GF-D8 (cell line): ENCODE results near the gene CNIH2.
A peak's percentile ranks its signal among the peaks of the same experiment; 100 is the strongest.
"Not testable (repeated sequence)": the region's sequence is repeated elsewhere in the genome, so short reads cannot be mapped to it uniquely, and the experiment has no call there.

Source experiments
- DNase-seq: peaks from one replicate; lab custom pipeline; 2025; lab: John Stamatoyannopoulos, UW

CNIH2 gene

GRCh38 chr11:66277064-66277463 lies 911 bp upstream of the CNIH2 start:
- DNase-seq: not testable (repeated sequence)

- no peak for DNase-seq
Measured at GRCh38 chr11:66278363-66279091, 552 bp downstream of the CNIH2 start.

- no peak for DNase-seq
Measured at GRCh38 chr11:66279092-66279734, 1.2 kb downstream of the CNIH2 start.

- no peak for DNase-seq
Measured at GRCh38 chr11:66280428-66280827, 2.5 kb downstream of the CNIH2 start.

GRCh38 chr11:66281001-66281400 lies 3.0 kb downstream of the CNIH2 start:
- DNase-seq: no peak

GRCh38 chr11:66281776-66282467 lies 3.9 kb downstream of the CNIH2 start:
- no peak for DNase-seq

- DNase-seq: peak; percentile 79
Measured at GRCh38 chr11:66282468-66283455, 4.8 kb downstream of the CNIH2 start.

- no peak for DNase-seq
Measured at GRCh38 chr11:66283461-66284105, 5.6 kb downstream of the CNIH2 start.

GRCh38 chr11:66284526-66285078 lies 6.6 kb downstream of the CNIH2 start:
- no peak for DNase-seq

GRCh38 chr11:66285250-66285947 lies 7.4 kb downstream of the CNIH2 start:
- DNase-seq: no peak

GRCh38 chr11:66286699-66287098 lies 8.7 kb downstream of the CNIH2 start:
- DNase-seq: no peak

- DNase-seq: no peak
Measured at GRCh38 chr11:66287211-66287888, 9.4 kb downstream of the CNIH2 start.

GRCh38 chr11:66287889-66288670 lies 10.1 kb downstream of the CNIH2 start:
- DNase-seq: no peak

GRCh38 chr11:66288671-66289547 lies 10.9 kb downstream of the CNIH2 start, which contains the start of gene YIF1A:
TSS of gene YIF1A (minus strand) at chr11:66289143. CDS start at chr11:66288985, 158 bp downstream.
- peak; percentile 96 for DNase-seq

GRCh38 chr11:66289548-66290329 lies 11.8 kb downstream of the CNIH2 start:
- no peak for DNase-seq

GRCh38 chr11:66290330-66290621 lies 12.3 kb downstream of the CNIH2 start:
- DNase-seq: no peak

GRCh38 chr11:66291303-66291705 lies 13.3 kb downstream of the CNIH2 start:
- DNase-seq: no peak
